ENCODE results near the gene FMO4.
"Not testable (repeated sequence)": the region's sequence is repeated elsewhere in the genome, so short reads cannot be mapped to it uniquely, and the experiment has no call there.

Gene FMO4

DNA sequence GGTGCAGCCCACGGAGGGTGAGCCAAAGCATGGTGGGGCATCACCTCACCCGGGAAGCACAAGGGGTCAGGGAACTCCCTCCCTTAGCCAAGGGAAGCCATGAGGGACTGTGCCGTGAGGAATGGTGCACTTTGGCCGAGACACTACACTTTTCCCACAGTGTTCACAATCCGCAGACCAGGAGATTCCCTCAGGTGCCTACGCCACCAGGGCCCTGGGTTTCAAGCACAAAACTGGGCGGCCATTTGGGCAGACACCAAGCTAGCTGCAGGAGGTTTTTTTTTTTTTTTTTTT lies 45.3 kb downstream of the FMO4 start:
- H3K27ac ChIP-seq (ENCODE audit: low read depth, low read length); H3K27me3 ChIP-seq (ENCODE audit: control insufficient read depth in 1 of 2, insufficient read depth in 2 of 2, low read length in 2 of 2); H3K4me1 ChIP-seq (ENCODE audit: insufficient read depth, low read length); H3K4me3 ChIP-seq (ENCODE audit: low read depth in 1 of 2, low read length in 2 of 2); H3K9me3 ChIP-seq (ENCODE audit: low read length); H3K9ac ChIP-seq (ENCODE audit: low read length); H3K36me3 ChIP-seq (ENCODE audit: insufficient read depth, low read length): not testable (repeated sequence)

DNA sequence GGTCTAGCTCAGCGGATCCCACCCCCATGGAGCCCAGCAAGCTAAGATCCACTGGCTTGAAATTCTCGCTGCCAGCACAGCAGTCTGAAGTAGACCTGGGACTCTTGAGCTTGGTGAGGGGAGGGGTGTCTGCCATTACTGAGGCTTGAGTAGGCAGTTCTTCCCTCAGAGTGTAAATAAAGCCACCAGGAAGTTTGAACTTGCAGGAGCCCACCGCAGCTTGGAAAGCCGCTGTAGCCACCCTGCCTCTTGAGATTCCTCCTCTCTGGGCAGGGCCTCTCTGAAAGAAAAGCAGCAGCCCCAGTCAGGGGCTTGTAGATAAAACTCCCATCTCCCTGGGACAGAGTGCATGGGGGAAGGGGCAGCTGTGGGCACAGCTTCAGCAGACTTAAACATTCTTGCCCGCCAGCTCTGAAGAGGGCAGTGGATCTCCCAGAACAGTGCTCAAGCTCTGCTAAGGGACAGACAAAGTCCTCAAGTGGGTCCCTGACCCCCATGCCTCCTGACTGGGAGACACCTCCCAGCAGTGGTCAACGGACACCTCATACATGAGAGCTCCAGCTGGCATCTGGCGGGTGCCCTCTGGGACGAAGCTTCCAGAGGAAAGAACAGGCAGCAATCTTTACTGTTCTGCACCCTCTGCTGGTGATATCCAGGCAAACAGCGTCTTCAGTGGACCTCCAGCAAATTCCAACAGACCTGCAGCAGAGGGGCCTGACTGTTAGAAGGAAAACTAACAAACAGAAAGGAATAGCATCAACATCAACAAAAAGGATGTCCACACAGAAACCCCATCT lies 45.9 kb downstream of the FMO4 start:
- not testable (repeated sequence) for H3K27ac ChIP-seq (ENCODE audit: low read depth, low read length); H3K9ac ChIP-seq (ENCODE audit: low read length); H3K27me3 ChIP-seq (ENCODE audit: control insufficient read depth in 1 of 2, insufficient read depth in 2 of 2, low read length in 2 of 2); H3K36me3 ChIP-seq (ENCODE audit: insufficient read depth, low read length); H3K4me3 ChIP-seq (ENCODE audit: low read depth in 1 of 2, low read length in 2 of 2); H3K4me1 ChIP-seq (ENCODE audit: insufficient read depth, low read length); H3K9me3 ChIP-seq (ENCODE audit: low read length)

DNA sequence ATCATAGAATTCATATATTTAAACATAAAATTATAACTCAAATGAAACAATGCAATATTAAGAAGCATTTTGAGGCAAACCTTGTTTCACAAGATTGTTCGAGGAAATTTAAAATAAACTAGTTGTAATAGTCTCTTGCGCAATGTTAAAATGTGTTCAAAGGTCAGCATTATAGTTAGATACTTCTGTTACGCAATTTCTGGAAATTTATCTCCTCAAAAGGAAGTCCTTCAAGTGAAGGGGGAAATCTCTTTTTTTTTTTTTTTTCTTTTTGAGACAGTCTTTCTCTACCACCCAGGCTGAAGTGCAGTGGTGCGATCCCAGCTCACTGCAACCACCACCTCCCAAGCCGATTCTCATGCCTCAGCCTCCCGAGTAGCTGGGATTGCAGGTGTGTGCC lies 52.1 kb downstream of the FMO4 start:
- no peaks in the 10 kb centered on the region for H3K27me3 ChIP-seq (ENCODE audit: control insufficient read depth in 1 of 2, insufficient read depth in 2 of 2, low read length in 2 of 2)

DNA sequence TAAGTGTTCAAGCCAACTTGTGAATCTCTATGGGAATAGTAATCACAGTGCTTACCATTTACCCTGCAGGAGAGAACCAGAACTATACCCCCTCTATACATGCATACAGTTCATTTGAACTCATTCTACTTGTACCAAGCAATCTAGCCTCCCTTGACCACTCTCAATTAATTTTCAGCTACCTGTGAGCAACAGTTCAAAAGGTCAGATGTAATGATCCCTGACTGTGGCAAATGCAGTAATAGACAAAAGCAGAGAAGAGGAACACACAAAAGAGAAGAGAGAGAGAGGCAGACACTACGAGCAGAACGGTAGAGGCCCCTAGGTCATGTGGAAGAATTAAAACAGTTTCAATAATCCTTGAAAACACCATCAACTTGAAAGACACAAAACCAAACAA lies 52.8 kb downstream of the FMO4 start:
- Histone ChIP-seq H3K4me1 (ENCODE audit: insufficient read depth, low read length) (no peaks in the 10 kb centered on the region), H3K36me3 (ENCODE audit: insufficient read depth, low read length) (no peaks in the 10 kb centered on the region), H3K27me3 (ENCODE audit: control insufficient read depth in 1 of 2, insufficient read depth in 2 of 2, low read length in 2 of 2) (no peaks in the 10 kb centered on the region), H3K9me3 (ENCODE audit: low read length) (no peaks in the 10 kb centered on the region), H3K4me3 (ENCODE audit: low read depth in 1 of 2, low read length in 2 of 2) (no peak overlapping the region), H3K27ac (ENCODE audit: low read depth, low read length) (no peak overlapping the region), H3K9ac (ENCODE audit: low read length) (no peak overlapping the region)

More for the DNA sequence above, 52.1 kb downstream of the FMO4 start:
- no peak overlapping the region for H3K9ac ChIP-seq (ENCODE audit: low read length)
- H3K9me3 ChIP-seq (ENCODE audit: low read length), result no peaks in the 10 kb centered on the region
- H3K4me3 ChIP-seq (ENCODE audit: low read depth in 1 of 2, low read length in 2 of 2), result no peak overlapping the region
- H3K36me3 ChIP-seq (ENCODE audit: insufficient read depth, low read length), result no peaks in the 10 kb centered on the region
- no peaks in the 10 kb centered on the region for H3K4me1 ChIP-seq (ENCODE audit: insufficient read depth, low read length)
- H3K27ac ChIP-seq (ENCODE audit: low read depth, low read length), result no peak overlapping the region

DNA sequence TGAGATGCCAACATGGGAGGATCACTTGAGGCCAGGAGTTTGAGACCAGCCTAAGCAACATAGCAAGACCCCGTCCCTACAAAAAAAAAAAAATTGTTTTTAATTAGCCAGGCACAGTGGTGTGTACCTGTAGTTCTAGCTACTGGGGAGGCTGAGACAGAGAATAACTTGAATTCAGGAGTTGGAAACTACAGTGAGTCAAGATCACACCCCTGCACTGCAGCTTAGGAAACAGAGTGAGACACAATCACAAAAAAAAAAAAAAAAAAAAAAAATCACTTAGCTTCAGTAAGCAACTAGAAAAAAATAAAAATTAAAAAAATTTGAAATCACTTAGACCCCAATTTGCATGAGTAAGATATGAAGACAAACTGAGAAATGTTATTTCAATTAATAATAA lies 53.5 kb downstream of the FMO4 start:
- Histone ChIP-seq H3K9ac (ENCODE audit: low read length) (no peak overlapping the region), H3K36me3 (ENCODE audit: insufficient read depth, low read length) (no peaks in the 10 kb centered on the region), H3K27ac (ENCODE audit: low read depth, low read length) (no peak overlapping the region), H3K4me3 (ENCODE audit: low read depth in 1 of 2, low read length in 2 of 2) (no peak overlapping the region), H3K9me3 (ENCODE audit: low read length) (no peaks in the 10 kb centered on the region), H3K4me1 (ENCODE audit: insufficient read depth, low read length) (no peaks in the 10 kb centered on the region), H3K27me3 (ENCODE audit: control insufficient read depth in 1 of 2, insufficient read depth in 2 of 2, low read length in 2 of 2) (no peaks in the 10 kb centered on the region)

DNA sequence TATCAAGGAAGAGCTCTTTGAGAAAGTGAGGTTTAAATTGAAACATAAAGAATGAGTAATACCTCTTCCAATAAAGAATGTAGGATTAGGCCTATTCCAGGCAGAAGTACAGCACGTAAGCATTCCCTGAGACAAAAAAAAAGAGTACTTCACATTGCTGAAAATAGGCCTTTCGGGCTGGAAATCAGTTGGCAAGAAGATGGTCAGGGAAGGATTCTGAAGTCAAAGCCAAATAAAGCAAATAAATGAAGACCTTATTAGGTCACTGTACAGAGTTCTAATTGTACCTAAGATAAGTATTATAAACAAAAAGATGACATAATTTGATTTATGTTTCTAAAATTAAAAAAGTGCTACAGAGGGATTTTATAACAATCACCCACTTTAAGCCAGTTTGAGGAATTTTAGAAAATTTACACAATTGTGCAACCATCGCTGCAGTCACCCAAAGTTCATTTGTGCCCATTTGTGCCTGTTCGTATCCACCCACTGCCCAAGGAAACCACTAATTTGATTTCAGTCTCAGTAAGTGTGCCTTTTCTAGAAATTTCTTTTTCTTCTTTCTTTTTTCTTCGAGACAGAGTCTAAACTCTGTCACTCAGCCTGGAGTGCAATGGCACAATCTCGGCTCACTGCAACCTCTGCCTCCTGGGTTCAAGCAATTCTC lies 58.6 kb downstream of the FMO4 start:
- Histone ChIP-seq H3K36me3 (ENCODE audit: insufficient read depth, low read length) (no peaks in the 10 kb centered on the region), H3K4me3 (ENCODE audit: low read depth in 1 of 2, low read length in 2 of 2) (no peak overlapping the region), H3K9ac (ENCODE audit: low read length) (no peak overlapping the region), H3K4me1 (ENCODE audit: insufficient read depth, low read length) (no peaks in the 10 kb centered on the region), H3K9me3 (ENCODE audit: low read length) (no peaks in the 10 kb centered on the region), H3K27me3 (ENCODE audit: control insufficient read depth in 1 of 2, insufficient read depth in 2 of 2, low read length in 2 of 2) (no peaks in the 10 kb centered on the region), H3K27ac (ENCODE audit: low read depth, low read length) (no peak overlapping the region)

DNA sequence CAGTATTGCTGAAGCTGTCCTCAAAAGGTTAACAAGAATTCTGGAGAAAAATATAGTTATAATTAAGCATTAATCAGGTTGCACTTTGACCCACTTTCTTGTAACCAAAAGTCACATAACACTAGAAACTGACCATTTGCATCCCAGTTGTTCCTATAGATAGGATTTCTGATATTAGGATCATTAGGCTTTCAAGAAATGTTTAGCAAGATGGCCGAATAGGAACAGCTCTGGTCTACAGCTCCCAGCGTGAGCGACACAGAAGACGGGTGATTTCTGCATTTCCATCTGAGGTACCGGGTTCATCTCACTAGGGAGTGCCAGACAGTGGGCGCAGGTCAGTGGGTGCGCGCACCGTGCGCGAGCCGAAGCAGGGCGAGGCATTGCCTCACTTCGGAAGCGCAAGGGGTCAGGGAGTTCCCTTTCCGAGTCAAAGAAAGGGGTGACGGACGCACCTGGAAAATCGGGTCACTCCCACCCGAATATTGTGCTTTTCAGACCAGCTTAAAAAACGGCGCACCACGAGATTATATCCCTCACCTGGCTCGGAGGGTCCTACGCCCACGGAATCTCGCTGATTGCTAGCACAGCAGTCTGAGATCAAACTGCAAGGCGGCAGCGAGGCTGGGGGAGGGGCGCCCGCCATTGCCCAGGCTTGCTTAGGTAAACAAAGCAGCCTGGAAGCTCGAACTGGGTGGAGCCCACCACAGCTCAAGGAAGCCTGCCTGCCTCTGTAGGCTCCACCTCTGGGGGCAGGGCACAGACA lies 59.6 kb downstream of the FMO4 start:
- not testable (repeated sequence) for H3K9ac ChIP-seq (ENCODE audit: low read length); H3K9me3 ChIP-seq (ENCODE audit: low read length); H3K27me3 ChIP-seq (ENCODE audit: control insufficient read depth in 1 of 2, insufficient read depth in 2 of 2, low read length in 2 of 2); H3K27ac ChIP-seq (ENCODE audit: low read depth, low read length); H3K4me3 ChIP-seq (ENCODE audit: low read depth in 1 of 2, low read length in 2 of 2); H3K4me1 ChIP-seq (ENCODE audit: insufficient read depth, low read length); H3K36me3 ChIP-seq (ENCODE audit: insufficient read depth, low read length)

DNA sequence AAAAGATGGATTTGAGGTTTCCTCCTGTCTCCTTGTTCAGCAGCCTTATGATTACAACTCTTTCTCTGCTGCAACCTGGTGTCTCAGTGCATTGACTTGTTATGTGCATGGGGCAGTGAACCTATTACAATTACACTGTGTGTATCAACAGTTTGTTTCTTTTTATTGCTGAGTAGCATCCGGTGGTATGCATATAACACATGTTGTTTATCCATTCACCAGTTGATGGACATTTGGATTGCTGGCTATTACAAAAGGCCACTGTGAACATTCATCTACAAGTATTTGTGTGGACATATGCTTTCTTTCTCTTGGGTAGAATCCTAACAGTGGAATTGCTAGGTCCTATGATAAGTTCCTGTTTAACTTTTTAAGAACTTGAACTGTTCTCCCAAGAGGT lies 65.9 kb downstream of the FMO4 start:
- Histone ChIP-seq H3K27ac (ENCODE audit: low read depth, low read length) (no peak overlapping the region), H3K27me3 (ENCODE audit: control insufficient read depth in 1 of 2, insufficient read depth in 2 of 2, low read length in 2 of 2) (no peaks in the 10 kb centered on the region), H3K9ac (ENCODE audit: low read length) (no peak overlapping the region), H3K4me1 (ENCODE audit: insufficient read depth, low read length) (no peaks in the 10 kb centered on the region), H3K4me3 (ENCODE audit: low read depth in 1 of 2, low read length in 2 of 2) (no peak overlapping the region), H3K9me3 (ENCODE audit: low read length) (no peaks in the 10 kb centered on the region), H3K36me3 (ENCODE audit: insufficient read depth, low read length) (no peaks in the 10 kb centered on the region)

DNA sequence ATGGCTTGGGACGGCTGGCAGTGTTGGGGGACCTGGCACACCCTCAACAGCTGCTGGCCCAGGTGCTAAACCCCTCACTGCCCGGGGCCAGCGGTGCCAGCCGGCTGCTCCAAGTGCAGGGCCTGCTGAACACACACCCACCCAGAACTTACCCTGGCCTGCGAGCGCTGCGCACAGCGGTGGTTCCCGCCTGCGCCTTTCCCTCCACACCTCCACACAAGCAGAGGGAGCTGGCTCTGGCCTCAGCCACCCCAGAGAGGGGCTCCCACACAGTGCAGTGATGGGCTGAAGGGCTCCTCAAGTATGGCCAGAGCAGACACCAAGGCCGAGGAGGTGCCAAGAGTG lies 67.9 kb downstream of the FMO4 start:
- H3K36me3 ChIP-seq (ENCODE audit: insufficient read depth, low read length), result no peaks in the 10 kb centered on the region
- H3K4me3 ChIP-seq (ENCODE audit: low read depth in 1 of 2, low read length in 2 of 2), result no peak overlapping the region
- H3K27ac ChIP-seq (ENCODE audit: low read depth, low read length), result no peak overlapping the region

DNA sequence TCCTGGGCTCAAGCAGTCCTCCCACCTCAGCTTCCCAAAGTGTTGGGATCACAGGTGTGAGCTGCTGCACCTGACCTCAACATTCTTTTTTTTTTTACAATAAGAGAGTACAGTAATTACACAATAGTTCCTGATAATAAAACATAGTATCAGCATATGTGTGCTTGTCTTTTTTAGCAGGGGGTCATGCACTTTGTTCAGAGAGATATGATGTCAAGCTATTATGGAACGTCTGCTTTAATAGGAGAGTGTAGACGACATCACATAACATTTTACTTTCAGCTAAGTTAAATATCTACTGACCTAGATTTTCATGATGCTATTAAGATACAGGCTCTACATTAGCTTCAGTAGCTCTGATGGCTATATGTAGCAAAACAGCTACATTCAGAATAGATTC lies 70.5 kb downstream of the FMO4 start:
- Histone ChIP-seq H3K36me3 (ENCODE audit: insufficient read depth, low read length) (no peaks in the 10 kb centered on the region), H3K9me3 (ENCODE audit: low read length) (no peaks in the 10 kb centered on the region), H3K9ac (ENCODE audit: low read length) (no peak overlapping the region), H3K4me1 (ENCODE audit: insufficient read depth, low read length) (no peaks in the 10 kb centered on the region), H3K4me3 (ENCODE audit: low read depth in 1 of 2, low read length in 2 of 2) (no peak overlapping the region), H3K27ac (ENCODE audit: low read depth, low read length) (no peak overlapping the region), H3K27me3 (ENCODE audit: control insufficient read depth in 1 of 2, insufficient read depth in 2 of 2, low read length in 2 of 2) (no peaks in the 10 kb centered on the region)

More for the DNA sequence above, 67.9 kb downstream of the FMO4 start:
- H3K4me1 ChIP-seq (ENCODE audit: insufficient read depth, low read length), result no peaks in the 10 kb centered on the region
- no peak overlapping the region for H3K9ac ChIP-seq (ENCODE audit: low read length)
- H3K27me3 ChIP-seq (ENCODE audit: control insufficient read depth in 1 of 2, insufficient read depth in 2 of 2, low read length in 2 of 2), result no peaks in the 10 kb centered on the region
- H3K9me3 ChIP-seq (ENCODE audit: low read length), result no peaks in the 10 kb centered on the region

DNA sequence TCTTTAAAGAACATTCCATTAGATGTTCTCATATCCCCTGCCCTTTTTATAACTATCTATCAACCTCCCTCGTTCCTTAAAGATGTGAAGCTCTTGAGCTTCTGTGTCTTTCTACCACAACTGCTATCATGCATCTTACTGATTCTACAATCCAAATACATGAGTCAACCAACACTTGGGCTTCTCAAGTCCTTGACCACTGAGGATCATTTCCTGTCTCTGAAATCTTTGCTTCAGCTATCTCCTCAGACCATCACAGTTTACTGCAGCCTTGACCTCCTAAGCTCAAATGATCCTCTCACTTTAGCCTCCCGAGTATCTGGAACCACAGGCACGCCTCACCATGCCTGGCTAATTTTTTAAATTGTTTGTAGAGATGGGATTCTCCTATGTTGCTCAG lies 75.2 kb downstream of the FMO4 start:
- Histone ChIP-seq H3K27ac (ENCODE audit: low read depth, low read length) (no peak overlapping the region), H3K4me3 (ENCODE audit: low read depth in 1 of 2, low read length in 2 of 2) (no peak overlapping the region), H3K9ac (ENCODE audit: low read length) (no peak overlapping the region), H3K27me3 (ENCODE audit: control insufficient read depth in 1 of 2, insufficient read depth in 2 of 2, low read length in 2 of 2) (no peaks in the 10 kb centered on the region), H3K4me1 (ENCODE audit: insufficient read depth, low read length) (no peaks in the 10 kb centered on the region), H3K9me3 (ENCODE audit: low read length) (no peaks in the 10 kb centered on the region), H3K36me3 (ENCODE audit: insufficient read depth, low read length) (no peaks in the 10 kb centered on the region)

DNA sequence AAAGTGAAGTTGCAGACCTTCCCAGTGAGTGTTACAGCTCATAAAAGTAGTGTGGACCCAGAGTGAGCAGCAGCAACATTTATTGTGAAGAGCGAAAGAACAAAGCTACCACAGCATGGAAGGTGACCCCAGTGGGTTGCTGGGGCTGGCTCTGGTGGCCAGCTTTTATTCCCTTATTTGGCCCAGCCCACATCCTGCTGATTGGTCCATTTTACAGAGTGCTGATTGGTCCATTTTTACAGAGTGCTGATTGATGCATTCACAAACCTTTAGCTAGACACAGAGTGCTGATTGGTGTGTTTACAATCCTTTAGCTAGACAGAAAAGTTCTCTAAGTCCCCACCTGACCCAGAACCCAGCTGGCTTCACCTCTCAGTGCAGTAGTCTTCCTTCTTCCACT lies 76.8 kb downstream of the FMO4 start:
- not testable (repeated sequence) for H3K9me3 ChIP-seq (ENCODE audit: low read length); H3K4me1 ChIP-seq (ENCODE audit: insufficient read depth, low read length); H3K27ac ChIP-seq (ENCODE audit: low read depth, low read length)

More for the DNA sequence above, 76.8 kb downstream of the FMO4 start:
- not testable (repeated sequence) for H3K9ac ChIP-seq (ENCODE audit: low read length); H3K36me3 ChIP-seq (ENCODE audit: insufficient read depth, low read length); H3K4me3 ChIP-seq (ENCODE audit: low read depth in 1 of 2, low read length in 2 of 2); H3K27me3 ChIP-seq (ENCODE audit: control insufficient read depth in 1 of 2, insufficient read depth in 2 of 2, low read length in 2 of 2)

All from muscle layer of colon (tissue), 2 donors.